NOMO-1 treated with dmso at 0.1 percent for 144 hours (cell line): ENCODE results near the gene KLHL1.

Experiments
- DNase-seq: peaks from one replicate; lab custom pipeline; 2025; ENCODE audit not compliant: unreplicated experiment; lab: John Stamatoyannopoulos, UW

KLHL1 gene

DNA sequence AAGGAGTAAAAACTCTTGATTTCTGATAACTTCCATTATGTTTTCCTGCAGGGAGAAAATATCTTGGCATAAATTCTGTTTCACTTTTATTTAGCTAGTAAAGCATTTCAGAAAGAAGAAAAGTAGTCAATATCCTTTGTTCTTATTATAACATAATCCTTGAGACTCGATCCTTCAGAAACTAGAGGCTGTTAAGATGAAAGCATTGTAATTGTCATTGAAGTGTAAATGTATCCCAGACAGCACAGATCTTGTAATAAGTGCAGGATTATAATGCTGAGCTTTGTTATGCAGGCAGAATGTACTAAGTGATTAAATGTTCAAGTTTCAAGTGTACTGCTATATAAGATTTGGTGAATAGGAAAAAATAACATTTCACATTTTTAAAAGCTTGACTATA lies 225.8 kb downstream of the KLHL1 start:
- DNase-seq: no peak

DNA sequence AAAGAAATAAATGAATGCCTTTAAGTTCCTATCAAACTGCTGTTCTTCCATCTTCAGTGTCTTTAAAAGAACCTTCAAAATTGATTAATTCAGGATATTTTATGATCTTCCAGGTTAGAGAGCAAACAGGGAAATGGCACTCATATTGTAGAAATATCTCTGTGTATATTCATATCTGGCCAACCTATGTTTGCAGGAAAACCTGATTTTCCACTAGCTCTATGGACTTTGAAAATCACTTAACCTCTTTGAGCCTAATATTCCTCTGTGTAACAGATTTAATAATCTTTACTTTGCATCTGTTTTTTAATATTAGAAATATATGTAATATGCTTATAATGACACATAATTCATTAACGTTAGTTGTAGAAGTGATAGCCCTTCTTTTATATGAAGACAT lies 228.3 kb downstream of the KLHL1 start:
- DNase-seq: no peak

DNA sequence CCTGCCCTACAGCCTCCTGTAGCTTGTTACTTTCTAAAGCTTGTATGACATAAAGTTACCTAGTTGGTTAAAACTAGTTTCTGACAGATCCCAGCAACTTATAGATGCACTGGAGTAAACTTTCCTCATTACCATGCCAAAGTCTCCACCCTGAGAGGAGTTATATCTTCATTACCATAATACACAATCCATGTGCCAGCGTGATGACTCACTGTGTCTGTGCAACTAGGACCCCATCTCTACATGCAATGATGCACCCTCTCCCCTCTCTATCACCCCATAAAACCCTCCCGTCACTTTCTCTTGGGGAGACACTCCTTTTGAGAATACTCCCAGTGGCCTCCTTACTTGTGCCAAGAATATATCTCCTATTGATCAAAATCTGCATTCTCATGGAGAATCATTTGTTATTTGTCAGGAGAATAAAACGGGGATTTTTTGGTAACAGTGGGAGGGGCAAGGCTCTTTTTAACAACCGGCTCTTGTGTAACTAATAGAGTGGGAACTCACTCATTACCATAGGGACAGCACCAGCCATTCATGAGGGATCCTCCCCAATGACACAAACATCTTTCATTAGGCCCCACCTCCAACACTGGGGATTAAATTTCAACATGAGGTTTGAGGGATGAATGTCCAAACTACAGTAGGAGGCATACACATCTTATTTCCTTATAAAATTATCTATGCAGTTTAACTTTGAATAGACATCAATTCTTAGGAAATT lies 235.8 kb downstream of the KLHL1 start:
- no peak for DNase-seq

DNA sequence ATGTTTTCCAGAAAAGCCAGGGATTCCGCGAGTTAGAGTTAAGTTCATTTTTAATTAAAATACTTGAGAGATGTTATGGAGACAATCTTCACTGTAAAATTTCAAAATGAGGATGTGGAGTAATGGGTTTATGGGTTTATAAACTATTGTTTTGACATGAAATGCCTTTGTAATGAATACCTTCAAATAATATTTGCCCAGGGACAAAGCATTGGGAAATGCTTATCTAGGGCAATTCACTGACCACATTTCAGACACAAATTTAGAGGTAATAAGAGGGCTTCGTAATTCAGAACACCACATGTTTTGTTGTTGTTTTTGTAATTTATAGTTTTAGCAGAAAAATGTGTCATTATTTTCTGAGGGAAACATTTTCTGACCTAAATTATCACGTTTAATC lies 241.7 kb downstream of the KLHL1 start:
- no peak for DNase-seq

DNA sequence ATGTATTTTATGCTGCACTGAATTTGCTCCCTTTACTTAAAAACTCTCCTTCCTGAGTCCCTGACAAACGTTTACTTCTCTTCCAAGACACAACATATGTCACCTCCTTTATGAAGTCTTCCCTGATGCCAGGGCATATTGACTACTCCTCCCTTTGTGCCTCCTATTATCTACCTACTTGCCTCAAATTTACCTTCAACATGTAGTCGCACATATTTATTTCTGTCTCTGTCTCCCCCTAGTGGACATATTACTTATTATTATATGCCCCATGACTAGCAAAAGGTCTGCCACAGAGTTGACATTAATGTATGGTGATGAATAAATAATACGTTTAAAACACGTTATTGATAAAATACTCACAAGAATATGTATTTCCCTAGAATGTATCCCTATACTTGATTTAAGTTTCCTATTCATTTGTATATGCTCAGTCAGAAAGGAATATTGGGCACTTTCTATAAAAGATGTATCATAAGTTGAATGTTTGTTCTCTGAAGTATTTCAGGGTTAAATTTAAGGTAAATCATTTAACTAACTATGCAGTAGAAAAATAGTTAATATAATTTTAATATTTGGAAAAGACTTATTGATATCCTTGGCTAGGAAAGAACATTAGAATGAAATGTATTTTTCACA lies 250.9 kb downstream of the KLHL1 start:
- DNase-seq: no peak

DNA sequence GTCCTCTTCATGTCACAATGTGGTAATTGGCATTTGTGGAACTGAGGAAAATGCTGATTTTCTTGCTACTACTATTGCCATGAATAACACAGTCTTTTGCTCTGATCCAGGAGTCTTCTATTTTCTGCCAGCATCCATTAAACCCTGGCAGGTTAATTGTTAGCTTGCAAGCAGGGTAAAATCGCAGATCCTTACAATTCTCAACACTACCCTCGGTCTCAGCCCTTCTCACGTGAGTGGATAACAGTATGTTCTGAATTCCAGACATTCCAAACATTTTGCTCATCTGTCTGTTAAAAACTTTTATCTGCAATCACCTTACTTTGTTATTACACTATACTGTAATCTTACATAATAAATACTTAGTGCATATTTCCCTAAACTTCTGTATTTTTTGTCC lies 251.9 kb downstream of the KLHL1 start:
- no peak for DNase-seq

DNA sequence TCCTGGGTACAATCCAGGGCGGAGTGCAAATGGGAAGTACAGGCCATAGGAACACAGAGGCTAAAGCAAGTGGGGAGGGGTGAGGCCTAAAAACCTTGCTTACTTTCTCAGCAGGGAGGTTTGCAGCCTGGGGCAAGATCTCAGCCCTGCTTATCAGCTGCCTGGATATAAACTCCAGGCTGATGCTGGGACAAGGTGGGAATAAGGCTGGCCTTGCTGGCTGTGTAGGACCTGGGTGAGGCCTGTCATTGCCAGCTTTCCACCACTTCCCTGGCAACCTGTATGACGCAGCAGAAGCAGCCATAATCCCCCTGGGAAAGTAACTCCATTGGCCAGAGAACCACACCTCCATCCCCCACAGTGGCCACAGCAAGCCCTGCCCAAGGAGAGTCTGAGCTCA lies 279.7 kb downstream of the KLHL1 start:
- DNase-seq: no peak

DNA sequence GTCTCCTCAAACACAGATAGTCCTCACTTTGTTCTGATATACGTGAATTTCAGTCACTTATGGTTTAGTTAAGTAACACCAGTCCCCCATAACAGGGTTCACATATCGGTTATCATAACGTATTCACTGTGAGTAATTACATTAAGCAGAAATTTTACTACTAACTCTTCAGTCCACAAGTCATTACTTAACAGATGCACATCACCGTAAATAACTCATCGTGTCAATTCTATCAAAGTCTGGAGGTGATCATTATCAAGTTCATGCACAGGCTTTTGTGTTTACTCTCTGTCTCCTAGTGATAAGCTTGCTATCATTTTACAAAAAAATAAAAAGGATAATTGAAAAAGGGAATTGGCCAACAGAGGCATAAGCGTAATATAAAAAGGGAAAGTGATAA lies 288.1 kb downstream of the KLHL1 start:
- no peak for DNase-seq

DNA sequence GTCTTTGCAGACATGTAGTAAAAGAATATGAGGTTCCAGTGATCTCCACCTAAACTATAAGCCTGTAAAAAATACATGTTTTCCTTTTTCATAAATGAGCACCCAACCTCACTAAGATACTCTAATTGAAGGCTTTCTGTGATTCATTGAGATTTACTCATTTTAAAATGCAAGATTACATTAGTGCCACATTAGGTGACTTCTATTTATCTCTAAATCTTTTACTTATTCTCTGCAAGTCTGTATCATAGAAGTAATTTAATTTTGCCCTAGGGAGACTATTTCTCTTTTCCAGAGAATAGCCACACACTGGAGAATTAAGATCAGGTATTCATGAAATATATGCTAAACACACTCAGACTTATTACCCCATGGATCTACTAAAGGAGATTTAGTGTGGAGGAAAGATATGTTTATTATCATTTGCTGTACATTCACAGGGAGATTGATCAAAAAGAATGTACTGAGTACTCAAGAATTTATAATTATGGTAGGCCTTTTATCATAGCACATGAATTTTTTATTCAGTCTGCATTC lies 290.9 kb downstream of the KLHL1 start:
- no peak for DNase-seq

DNA sequence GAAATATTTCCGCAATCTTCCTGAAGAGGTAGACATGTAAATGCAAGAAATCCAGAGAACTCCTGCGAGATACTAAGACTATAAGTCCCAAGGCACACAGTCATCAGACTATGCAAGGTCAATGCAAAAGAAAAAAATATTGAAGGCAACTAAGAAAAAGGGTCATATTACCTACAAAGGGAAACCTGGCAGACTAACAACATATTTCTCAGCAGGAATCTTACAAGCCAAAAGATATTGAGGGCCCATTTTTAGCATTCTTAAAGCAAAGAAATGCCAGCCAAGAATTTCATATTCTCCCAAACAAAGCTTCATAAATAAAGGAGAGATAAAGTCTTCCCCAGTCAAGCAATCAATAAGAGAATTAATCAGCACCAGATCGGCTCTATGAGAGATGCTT lies 299.1 kb downstream of the KLHL1 start:
- DNase-seq: no peak

DNA sequence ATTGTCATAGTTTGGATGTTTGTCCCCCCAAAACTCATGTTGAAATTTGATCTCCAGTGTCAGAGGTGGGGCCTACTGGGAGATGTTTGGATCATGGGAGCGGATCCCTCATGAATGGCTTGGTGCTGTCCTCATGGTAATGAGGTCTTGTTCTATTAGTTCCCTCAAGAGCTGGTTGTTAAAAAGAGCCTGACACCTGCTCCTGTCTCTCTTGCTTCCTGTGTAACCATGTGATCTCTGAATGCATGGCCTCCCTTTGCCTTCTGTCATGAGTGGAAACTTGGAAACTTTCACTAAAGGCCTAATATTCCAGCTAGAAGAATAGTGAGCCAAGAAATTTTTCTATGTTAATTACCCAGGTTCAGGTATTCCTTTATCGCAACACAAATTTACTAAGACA lies 312.0 kb downstream of the KLHL1 start:
- no peak for DNase-seq

DNA sequence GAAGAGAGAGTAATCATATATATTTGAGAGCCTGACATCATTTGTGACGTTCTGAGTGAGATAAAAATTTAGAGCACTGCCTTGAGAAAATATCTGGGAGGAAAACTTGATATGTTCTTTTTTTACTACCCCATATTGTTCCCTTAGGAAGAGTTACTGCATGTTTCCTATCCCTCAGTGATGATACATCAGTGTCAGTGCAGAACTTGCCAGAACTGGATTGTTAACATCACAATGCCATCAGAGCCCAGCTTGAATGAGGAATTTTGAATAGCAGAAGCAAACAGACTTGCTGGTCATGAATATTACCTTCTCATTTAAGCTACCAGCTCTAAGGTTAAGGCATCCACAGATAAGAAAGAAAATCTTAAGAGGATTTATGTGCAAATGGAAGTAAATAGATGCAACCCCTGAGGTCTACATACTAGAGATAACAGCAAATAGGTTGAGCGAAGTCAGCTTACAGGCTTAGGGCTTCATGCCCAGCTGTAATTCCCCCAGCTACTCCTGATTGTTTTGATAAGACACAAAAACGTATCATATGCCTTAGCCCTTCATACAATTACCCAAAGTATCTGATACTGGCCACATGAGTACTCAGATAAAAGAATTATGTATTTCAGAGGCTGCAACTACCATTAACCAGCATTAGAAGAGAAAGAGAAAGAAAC lies 314.3 kb downstream of the KLHL1 start:
- DNase-seq: no peak

DNA sequence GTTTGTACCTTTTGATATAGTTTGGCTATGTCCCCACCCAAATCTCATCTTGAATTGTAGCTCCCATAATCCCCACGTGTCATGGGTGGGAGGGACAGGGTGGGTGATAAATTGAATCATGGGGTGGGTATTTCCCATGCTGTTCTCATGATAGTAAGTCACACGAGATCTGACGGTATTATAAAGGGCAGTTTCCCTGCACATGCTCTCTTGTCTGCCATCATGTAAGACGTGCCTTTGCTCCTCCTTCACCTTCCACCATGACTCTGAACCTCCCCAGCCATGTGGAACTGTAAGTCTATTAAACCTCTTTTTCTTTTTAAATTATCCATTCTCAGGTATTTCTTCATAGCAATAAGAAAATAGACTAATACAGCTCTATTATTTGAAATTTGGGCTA lies 331.3 kb downstream of the KLHL1 start:
- no peak for DNase-seq

DNA sequence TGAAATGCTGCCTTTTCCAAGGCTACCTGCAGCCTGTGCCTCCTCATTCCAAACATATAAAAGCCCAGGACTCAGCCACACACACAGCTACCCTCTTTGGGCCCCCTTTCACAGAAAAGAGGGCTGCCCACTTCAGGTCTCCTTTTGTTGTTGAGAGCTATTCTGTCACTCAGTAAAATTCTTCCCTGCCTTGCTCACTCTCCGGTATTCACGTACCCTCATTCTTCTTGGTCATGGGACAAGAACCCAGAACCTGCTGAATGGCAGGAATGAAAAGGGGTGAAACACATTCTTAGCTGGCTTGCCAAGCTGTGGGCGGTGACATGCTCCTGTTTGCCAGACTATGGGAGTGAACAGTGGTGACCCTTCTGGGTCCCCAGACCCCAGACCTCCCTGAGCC lies 338.6 kb downstream of the KLHL1 start:
- no peak for DNase-seq

DNA sequence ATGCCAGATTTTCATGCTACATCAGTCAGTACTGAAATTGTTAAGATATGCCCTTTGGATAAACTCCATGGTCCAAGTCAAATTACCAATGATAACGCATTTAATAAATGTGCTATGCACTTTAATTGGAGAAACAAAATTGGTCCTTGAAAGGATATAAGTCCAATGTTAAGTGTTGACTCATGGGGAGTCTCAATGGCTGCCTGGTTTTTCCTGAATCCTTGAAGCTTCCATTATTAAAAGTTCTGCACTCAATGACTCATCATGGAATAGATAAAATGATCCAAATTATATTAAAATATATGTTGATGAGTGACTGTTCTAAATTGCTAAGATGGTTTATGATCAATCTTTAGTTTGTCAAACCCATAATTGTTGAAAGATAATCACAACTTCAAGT lies 346.7 kb downstream of the KLHL1 start:
- DNase-seq: no peak

DNA sequence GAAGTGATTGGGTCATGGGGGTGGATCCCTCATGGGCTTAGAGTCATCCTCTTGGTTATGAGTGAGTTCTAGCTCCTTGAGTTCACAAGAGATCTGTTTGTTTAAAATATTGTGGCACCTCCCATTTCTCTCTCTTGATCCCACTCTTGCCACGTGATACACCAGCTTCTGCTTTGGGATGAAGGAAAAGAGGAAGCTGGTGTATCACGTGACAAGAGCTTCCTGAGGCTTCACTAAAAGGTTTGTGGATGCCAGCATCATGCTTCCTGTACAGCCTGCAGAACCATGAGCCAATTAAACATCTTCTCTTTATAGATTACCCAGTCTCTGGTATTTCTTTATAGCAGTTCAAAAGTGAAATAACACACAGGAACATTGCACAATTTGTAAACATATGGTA lies 353.2 kb downstream of the KLHL1 start:
- no peak for DNase-seq

DNA sequence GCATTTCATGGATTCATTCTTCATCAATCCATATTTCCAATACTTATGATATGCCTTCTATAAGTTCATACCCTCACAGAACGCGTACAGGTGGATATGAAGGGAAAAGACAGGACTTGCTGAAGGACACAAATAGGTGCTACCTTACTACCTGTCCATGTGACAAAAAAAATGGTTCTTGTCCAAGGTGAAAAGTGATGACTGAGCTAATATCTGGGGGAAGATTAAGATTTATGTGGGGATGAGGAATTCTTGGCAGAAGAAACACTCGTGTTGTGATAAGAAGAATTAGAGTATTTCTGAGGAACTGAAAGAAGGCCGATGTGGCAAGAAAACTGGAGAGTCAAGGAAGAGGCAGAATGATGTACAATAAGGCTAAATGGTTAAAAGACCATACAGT lies 357.0 kb downstream of the KLHL1 start:
- no peak for DNase-seq

DNA sequence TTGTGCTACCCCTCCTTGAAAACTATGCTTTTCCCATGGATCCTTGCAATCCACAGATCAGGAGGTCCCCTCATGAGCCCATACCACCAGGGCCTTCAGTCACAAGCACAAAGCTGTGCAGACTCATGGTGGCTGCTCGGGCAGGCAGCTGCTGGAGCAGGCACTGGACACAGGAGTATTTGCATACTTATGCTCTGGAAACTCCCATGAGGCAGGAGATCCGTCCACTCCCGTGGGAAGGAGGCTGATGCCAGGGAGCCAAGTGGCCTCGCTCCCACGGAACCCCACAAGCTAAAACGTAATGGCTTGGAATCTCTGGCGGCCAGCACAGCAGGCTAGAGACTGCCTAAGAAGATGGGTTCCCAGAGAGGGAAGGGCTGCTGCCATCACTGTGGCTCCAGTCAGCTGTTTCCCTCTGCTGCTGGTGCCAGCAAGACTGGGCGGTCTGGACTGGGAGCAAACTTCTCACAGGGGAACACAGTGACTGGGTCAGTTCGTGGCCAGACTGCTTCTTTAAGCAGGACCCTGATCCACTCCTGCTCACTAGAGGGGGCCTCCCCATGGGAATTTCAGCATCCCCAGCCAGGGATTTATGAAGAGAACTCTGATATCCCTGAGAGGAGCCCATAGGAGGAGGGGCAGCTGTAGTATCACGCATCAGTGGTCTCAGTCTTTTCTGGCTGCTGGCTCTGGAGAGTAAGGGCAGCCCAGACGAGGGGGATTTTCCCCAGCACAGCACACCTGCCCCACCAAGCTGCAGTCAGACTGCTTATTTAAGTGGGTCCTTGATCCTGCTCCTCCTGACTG lies 370.9 kb downstream of the KLHL1 start:
- DNase-seq: no peak

DNA sequence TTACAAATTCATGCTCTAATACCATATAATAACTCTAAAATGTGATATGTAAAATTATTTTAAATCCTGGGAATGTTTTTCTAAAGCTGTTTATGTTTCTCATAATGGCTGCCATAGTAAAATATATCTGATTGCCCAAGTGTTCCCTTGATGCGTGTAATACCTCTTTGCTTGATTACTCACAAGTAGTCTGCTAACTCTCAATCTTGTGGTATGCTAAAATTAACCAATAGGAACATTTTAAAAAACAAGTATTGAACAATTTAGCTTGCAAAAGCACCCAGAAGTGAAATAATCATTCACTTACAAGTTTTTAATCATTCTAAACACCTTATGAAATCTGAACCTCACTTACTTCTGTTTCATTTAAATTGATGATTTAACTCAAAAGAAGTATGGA lies 386.6 kb downstream of the KLHL1 start:
- no peak for DNase-seq

DNA sequence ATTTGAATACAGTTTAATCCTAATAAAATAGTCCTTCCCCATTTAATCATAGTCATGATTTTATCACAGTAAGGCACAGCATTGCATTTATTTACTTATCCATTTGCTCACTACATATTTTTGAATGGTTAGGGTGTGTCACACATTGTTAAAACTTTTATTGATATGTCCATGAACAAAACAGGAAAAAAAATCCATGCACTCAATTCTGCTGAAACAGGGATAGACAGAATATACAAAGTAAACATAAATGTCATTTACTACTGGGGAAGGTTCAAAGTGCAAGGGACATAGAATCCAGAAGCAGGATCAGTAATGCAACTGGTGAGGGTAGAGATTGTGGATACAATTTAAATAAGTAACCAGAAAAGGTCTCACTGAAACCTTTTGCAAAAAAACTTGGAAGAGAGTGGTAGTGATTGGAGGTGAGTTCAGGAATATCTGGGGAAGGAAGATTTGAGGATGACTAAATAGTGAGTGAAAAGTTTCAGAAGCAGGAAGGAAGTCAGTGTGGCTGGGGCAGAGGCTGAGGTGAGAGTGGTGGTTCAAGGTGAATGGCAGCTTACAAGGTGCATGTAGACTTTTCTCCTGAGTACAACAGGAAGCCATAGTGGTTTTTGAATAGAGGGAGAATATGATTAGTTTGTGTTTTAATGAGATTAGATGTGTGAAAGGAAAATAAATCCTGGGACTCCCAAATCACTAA lies 387.8 kb downstream of the KLHL1 start:
- DNase-seq: no peak

DNA sequence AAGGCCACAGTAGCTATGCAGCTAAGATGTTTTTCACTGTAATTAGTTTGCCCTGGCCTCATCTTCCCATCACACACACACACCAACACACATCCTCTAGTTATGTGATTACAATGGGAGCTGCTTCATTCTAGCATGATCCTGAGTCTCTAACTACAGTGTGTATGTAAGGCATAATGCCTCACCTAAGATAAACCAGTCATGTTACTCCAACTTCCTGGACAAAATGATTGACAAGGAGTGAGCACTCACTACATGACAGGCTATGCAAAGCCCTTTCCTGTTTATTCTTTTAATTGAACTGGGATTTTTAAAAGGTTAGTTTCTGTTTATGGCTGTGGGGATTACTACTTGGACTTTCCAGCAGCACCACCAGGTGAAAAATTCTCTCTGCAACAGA lies 401.4 kb downstream of the KLHL1 start:
- no peak for DNase-seq
